Ectodermal cell (in vitro differentiated cells): ENCODE data around the gene SLC10A6.

Experiments used
- H3K27ac ChIP-seq: 2 replicates; pipeline ENCODE4 v1.7.0; 2013; ENCODE audit warnings: mild to moderate bottlenecking, low read depth, low read length; ENCODE audit not compliant: insufficient read depth, poor library complexity, severe bottlenecking
- H3K27me3 ChIP-seq: 2 replicates; pipeline ENCODE4 v1.7.0; 2013; ENCODE audit warnings: mild to moderate bottlenecking, low read length; ENCODE audit not compliant: insufficient read depth, control insufficient read depth, poor library complexity, severe bottlenecking
- H3K36me3 ChIP-seq: one replicate; pipeline ENCODE4 v1.7.0; 2013; ENCODE audit warnings: low read length; ENCODE audit not compliant: control insufficient read depth, insufficient read depth
- H3K4me1 ChIP-seq: one replicate; pipeline ENCODE4 v1.7.0; 2013; ENCODE audit warnings: low read length; ENCODE audit not compliant: control insufficient read depth, insufficient read depth
- H3K4me3 ChIP-seq: 2 replicates; pipeline ENCODE4 v1.7.0; 2013; ENCODE audit warnings: low read depth, low read length, control low read depth; ENCODE audit not compliant: insufficient read depth
- H3K9me3 ChIP-seq: 2 replicates; pipeline ENCODE4 v1.7.0; 2013; ENCODE audit warnings: mild to moderate bottlenecking, low read length, moderate library complexity; ENCODE audit not compliant: control insufficient read depth
- WGBS, 2 experiments: methylation state at CpG; one replicate each; pipeline ENCODE4 v1.1.7; 2013; ENCODE audit warnings: missing lambda C conversion rate in 2 of 2; 5-methylcytosine and 5-hydroxymethylcytosine counted together

Gene SLC10A6

DNA sequence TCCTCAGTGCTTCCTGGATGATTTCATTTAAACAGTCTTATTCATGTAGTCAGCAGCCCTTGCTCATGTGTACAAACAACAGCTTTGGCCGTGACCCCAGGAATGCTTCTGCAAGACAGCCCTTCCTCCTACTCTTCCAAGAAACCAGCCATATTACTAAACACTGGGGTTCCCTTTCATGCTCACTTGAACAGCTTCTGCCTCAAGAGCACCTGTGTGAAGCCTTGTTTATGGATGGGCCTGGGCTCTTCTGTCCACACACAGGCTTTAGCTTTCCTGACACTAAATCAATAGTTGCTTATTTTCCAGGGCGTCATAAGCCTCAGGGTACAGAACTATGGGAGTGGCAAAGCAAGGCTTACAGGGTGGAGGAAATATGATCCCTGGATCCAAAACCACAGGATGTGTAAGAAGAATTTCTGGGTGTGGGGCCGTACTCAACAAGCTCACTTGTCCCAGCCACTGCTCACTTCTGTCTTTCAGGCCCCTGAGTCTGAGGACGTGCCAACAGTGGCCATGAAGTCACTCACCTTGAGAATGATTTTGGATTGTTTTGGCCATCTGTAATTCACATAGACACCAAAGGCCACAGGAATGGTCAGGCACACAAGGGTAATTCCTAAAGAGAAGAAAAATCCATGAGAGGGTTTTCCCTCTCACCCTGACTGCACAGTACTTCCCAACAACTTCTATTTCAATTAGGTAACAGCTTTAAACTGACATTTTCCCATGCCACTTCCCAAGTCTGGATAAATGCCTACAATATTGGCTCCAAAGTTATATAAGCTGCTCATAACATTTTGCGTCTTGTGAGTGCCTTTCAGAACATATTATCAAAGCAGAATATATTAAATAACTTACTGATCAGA lies 17.7 kb downstream of the SLC10A6 start:
- no peak overlapping the region for H3K4me3 ChIP-seq
- H3K27ac ChIP-seq: no peak overlapping the region
- no peaks in the 10 kb centered on the region for H3K36me3 ChIP-seq
- 94 to 97% methylated on average over 5 of the region's 5 CpGs for WGBS, 2 experiments
- H3K9me3 ChIP-seq: no peaks in the 10 kb centered on the region
- no peaks in the 10 kb centered on the region for H3K4me1 ChIP-seq
- no peaks in the 10 kb centered on the region for H3K27me3 ChIP-seq

DNA sequence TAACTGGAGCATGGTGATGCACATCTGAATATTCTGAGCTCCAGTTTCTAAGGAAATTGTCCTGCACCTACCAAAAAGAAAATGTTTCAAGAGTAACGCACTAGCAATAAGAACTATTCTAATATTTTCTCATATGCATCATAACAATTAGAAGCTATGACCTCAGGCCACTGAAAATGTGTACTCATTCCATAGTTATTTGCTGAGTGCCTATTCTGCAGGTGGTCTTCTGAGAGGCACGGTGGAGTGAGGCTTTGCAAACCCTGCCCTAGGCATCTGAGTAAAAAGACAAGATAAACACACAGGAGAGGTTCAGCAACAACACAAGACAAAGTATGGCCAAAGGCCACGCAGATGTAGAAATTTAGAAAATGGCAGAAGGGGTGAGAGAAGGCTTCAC lies 23.7 kb downstream of the SLC10A6 start:
- H3K4me3 ChIP-seq: no peak overlapping the region
- H3K27ac ChIP-seq: no peak overlapping the region
- H3K27me3 ChIP-seq: no peaks in the 10 kb centered on the region
- H3K9me3 ChIP-seq: no peaks in the 10 kb centered on the region
- 82 to 83% methylated on average over 3 of the region's 3 CpGs for WGBS, 2 experiments
- H3K36me3 ChIP-seq: no peaks in the 10 kb centered on the region
- no peaks in the 10 kb centered on the region for H3K4me1 ChIP-seq

DNA sequence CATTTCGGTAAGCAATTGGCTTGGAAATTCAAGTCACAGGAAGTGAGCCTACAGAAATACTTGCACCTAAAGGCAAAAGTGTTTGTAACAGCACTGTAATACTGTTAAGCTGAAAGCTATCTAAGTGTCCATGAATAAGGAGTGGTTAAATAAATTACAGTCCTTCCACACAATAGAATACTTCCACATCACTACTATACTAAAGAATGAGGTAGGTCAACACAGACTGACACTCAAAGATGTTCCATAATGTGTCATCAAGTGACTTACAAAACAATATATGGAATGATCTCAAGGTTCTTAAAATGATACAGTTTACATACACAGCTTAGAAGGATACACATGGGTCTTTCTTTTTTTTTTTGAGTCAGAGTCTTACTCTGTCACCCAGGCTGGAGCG lies 27.0 kb downstream of the SLC10A6 start:
- no peak overlapping the region for H3K4me3 ChIP-seq
- no peaks in the 10 kb centered on the region for H3K4me1 ChIP-seq
- no peaks in the 10 kb centered on the region for H3K9me3 ChIP-seq
- no peak overlapping the region for H3K27ac ChIP-seq
- H3K36me3 ChIP-seq: no peaks in the 10 kb centered on the region
- WGBS, 2 experiments: 97% methylated on average over 2 of the region's 2 CpGs
- no peaks in the 10 kb centered on the region for H3K27me3 ChIP-seq

DNA sequence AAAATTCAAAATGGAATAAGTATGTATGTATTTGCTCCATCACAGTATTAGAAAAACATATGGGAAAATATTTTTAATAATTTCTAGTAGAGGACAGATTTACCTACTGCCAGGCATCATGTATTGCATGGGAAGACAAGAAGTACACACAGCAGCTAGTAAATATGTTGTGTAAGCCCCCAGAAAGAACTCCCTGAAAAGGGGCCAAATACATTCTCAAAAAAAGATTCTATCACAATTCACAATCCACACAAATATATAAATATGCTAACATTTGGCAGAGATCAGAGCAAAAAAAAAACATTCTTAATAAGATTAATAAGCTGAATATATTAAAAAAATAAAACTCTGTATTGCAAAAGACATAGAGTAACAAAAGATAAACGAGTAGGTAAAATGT lies 28.0 kb downstream of the SLC10A6 start:
- Histone ChIP-seq H3K9me3 (no peaks in the 10 kb centered on the region), H3K4me1 (no peaks in the 10 kb centered on the region)
- WGBS, 2 experiments: 86% methylated on average over 1 of the region's 1 CpG; no CpG with 5 or more reads in 1 of the 2 experiments

DNA sequence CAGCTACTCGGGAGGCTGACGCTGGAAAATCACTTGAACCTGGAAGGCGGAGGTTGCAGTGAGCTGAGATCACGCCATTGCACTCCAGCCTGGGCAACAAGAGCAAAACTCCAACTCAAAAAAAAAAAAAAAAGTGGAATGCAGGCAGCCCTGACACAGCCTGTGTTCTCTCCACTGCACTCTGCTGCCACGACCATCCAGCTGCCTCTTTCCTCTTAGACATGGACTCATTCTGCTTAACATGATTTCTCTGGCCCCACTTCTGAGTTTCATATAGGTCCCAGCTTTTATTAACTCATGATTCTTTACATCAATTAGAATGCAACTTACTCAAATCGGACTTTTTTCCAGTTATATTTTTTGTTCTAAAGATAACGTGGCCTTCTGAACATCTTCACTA lies 29.6 kb downstream of the SLC10A6 start:
- no peak overlapping the region for H3K4me3 ChIP-seq
- peaks cover 14% of the 10 kb centered on the region for H3K36me3 ChIP-seq
- 93 to 94% methylated on average over 7 of the region's 7 CpGs for WGBS, 2 experiments
- H3K27me3 ChIP-seq: no peaks in the 10 kb centered on the region
- H3K4me1 ChIP-seq: no peaks in the 10 kb centered on the region
- no peaks in the 10 kb centered on the region for H3K9me3 ChIP-seq
- no peak overlapping the region for H3K27ac ChIP-seq

More for the DNA sequence above, 28.0 kb downstream of the SLC10A6 start:
- Histone ChIP-seq H3K36me3 (peaks cover under 1% of the 10 kb centered on the region), H3K27me3 (no peaks in the 10 kb centered on the region), H3K27ac (no peak overlapping the region), H3K4me3 (no peak overlapping the region)

DNA sequence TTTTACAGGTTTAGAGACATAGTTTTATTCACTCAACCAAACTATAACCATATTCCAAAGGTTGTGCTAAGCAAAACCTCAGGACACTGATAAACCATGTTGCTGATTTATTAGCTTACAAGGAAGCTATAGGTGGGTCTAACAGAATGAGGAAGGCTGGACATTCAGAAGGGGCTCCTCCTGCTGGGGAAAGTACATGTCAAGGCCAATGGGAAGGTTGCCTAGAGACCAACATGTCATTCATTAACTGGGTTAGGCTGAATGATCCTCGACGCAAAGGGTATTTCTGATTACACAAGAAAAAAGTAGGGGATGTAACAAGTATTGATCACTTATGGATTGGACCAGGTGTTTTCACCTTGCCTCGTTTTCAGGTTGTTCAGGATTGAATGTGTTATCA lies 30.3 kb downstream of the SLC10A6 start:
- H3K27ac ChIP-seq: no peak overlapping the region
- no peaks in the 10 kb centered on the region for H3K4me1 ChIP-seq
- no peak overlapping the region for H3K4me3 ChIP-seq
- H3K36me3 ChIP-seq: peaks cover 17% of the 10 kb centered on the region
- H3K27me3 ChIP-seq: no peaks in the 10 kb centered on the region
- no peaks in the 10 kb centered on the region for H3K9me3 ChIP-seq
- WGBS, 2 experiments: 96 to 98% methylated on average over 3 of the region's 3 CpGs

DNA sequence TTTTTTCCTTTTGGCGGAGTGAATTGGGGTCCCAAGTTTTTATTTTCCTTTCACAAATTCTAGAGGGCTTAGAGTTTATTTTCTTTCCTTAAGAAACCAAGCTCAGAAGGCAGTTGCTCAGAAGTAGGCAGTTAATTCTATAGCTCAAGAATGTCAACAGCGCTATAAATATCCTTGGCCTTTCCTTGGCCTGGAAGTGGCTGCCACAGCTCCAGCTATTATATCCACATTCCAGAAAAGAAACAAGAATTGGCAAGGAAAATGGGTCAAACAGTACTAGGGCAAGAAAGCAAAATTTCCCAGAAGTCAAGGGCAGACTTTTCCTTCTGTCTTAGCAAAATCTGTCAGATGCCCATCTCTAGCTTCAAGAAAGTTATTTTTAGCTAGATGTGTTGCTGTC lies 31.0 kb downstream of the SLC10A6 start:
- H3K4me3 ChIP-seq: no peak overlapping the region
- H3K27ac ChIP-seq: no peak overlapping the region
- no peaks in the 10 kb centered on the region for H3K27me3 ChIP-seq
- no peaks in the 10 kb centered on the region for H3K9me3 ChIP-seq
- H3K4me1 ChIP-seq: no peaks in the 10 kb centered on the region
- WGBS, 2 experiments: 87 to 100% methylated on average over 2 of the region's 2 CpGs
- H3K36me3 ChIP-seq: peaks cover 20% of the 10 kb centered on the region

DNA sequence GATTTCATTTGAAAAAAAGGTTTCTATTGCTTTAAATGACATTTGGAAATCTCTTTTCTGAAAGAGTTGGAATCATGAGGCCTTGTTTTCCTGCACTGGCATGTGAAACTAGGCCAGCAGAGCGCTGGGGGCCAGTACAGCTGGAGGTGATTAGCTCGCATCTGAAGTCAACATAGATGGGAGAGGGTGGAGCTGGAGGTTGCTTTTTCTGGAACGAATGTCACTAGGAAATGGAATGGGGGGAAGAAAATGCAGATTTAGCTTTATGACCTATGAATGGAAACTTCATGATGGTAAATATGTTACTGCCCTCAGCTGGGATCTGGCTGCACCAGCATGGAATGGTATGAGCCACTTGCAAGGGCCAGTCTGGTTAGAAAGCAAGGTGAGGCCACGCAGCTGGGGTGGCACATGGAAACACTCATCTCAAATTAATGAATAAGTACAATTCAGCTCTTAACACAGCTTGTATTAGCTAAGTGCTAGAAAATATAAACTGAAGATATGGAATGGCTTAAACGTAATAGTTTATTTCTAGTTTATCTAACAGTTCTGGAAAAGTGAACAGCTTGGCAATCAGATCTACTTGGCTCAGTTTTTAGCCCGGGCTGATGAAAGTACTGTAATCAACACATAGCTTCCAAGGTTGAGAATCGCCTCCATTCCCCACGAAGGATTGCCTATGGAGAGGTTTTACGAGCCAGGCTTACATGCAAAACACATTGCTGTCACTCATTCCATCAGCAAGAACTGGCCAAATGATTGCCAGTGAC lies 32.5 kb downstream of the SLC10A6 start:
- peaks cover 33% of the 10 kb centered on the region for H3K36me3 ChIP-seq
- no peak overlapping the region for H3K4me3 ChIP-seq
- 95 to 96% methylated on average over 9 of the region's 9 CpGs for WGBS, 2 experiments
- H3K9me3 ChIP-seq: no peaks in the 10 kb centered on the region
- peak overlapping the region; percentile 36 for H3K27ac ChIP-seq
- no peaks in the 10 kb centered on the region for H3K4me1 ChIP-seq
- no peaks in the 10 kb centered on the region for H3K27me3 ChIP-seq

DNA sequence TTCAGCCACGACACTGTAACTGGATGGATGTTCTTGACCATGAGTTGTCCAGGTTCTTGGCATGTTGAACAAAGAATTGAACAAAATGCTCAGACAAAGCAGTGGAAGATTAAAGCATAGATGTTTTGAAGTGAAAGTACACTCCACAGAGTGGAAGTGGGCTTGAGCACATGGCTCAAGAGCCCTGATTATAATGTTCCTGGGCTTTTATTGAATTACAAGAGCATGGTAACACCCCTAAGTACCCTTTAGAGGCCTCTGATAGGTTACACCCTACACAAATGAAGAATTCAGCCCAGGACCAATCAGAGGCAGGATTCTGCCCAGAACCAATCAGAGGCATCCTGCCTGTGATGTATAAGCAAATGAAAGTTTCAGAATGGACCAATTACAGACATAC lies 33.5 kb downstream of the SLC10A6 start:
- WGBS, 2 experiments: 100% methylated on average over 1 of the region's 1 CpG
- H3K9me3 ChIP-seq: no peaks in the 10 kb centered on the region
- H3K27me3 ChIP-seq: no peaks in the 10 kb centered on the region
- no peaks in the 10 kb centered on the region for H3K4me1 ChIP-seq
- no peak overlapping the region for H3K27ac ChIP-seq
- no peak overlapping the region for H3K4me3 ChIP-seq
- peaks cover 38% of the 10 kb centered on the region for H3K36me3 ChIP-seq

DNA sequence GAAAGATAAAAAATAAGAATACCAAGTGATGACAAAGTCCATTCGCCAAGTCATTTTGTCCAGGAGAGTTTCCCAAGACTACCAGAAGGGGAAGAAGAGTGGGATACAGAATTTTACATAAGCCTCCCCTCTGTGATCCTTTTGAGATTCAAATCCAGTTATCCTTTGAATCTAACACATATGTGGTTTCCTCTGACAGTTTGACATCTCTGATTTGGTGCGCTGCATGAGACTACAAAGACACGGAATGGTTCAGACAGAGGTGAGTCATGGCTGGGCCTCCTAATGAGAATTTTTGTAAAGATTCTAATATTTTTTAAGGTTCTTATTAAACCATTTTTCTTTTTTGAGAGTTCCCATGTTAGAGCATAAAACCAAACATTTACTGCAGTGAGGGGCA lies 38.3 kb downstream of the SLC10A6 start:
- Histone ChIP-seq H3K9me3 (no peaks in the 10 kb centered on the region), H3K4me1 (no peaks in the 10 kb centered on the region), H3K36me3 (peaks cover 56% of the 10 kb centered on the region), H3K4me3 (no peak overlapping the region), H3K27me3 (no peaks in the 10 kb centered on the region), H3K27ac (no peak overlapping the region)
- 93 to 100% methylated on average over 3 of the region's 3 CpGs for WGBS, 2 experiments
